Progenitor cell of endocrine pancreas (in vitro differentiated cells): ENCODE measurements around the gene PDZRN4. TPM values are rescaled to one million over a fixed set of nuclear protein-coding genes. Genes with fewer than 3 reads are reported as not detected.

Experiments
- DNase-seq: peaks from one replicate; pipeline ENCODE4 v3.0.0; 2021; ENCODE audit warnings: low spot score; ENCODE audit not compliant: unreplicated experiment
- H3K27ac Mint-ChIP-seq: 2 replicates; pipeline ENCODE4 v1.8.0; 2021; ENCODE audit warnings: mild to moderate bottlenecking, moderate library complexity, mixed read lengths
- H3K27me3 Mint-ChIP-seq: 2 replicates; pipeline ENCODE4 v1.8.0; 2021; ENCODE audit warnings: mixed read lengths
- H3K36me3 Mint-ChIP-seq: 2 replicates; pipeline ENCODE4 v1.8.0; 2022; ENCODE audit warnings: mixed read lengths; ENCODE audit not compliant: insufficient read depth
- H3K4me1 Mint-ChIP-seq: 2 replicates; pipeline ENCODE4 v1.8.0; 2021; ENCODE audit warnings: low read depth, mixed read lengths
- H3K4me3 Mint-ChIP-seq: 2 replicates; pipeline ENCODE4 v1.8.0; 2021; ENCODE audit warnings: low read depth, mild to moderate bottlenecking, moderate library complexity, mixed read lengths
- H3K9me3 Mint-ChIP-seq: 2 replicates; pipeline ENCODE4 v1.8.0; 2021; ENCODE audit warnings: low read depth, mixed read lengths
- total RNA-seq: library from RNA; stranded (reverse); gene quantifications from 2 replicates; pipeline ENCODE4 v1.2.1, GENCODE V29; 2021
- TF ChIP-seq, protein P1 (sequence below): fragments of 200-600 bp; sonication (generic); IDR thresholded peaks from one replicate; pipeline ENCODE4 v1.5.0; 2021; ENCODE audit warnings: antibody characterized with exemption, mild to moderate bottlenecking; ENCODE audit not compliant: unreplicated experiment

The PDZRN4 gene
- total RNA-seq, 1 donor from 2014 or later = 0.12 TPM

DNA sequence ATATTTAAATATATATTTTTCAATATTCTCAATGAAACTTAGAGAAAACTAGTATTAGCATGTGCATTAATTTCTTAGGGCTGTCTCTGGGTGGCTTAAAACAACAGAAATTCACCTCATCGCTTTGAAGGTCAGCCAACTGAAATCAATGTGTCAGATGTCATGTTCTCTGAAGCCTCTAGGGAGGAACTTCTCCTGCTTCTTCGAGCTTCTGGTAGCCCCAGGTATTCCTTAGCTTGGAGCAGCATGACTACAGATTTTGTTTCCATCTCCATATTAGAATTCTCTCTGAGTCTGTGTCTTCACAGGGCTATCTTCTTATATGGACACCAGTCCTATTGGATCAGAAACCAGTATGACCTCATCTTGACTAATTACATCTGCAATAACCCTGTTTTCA lies 221.5 kb downstream of the PDZRN4 start:
- Mint-ChIP-seq H3K4me3 (no peak overlapping the region), H3K36me3 (no peaks in the 10 kb centered on the region), H3K27me3 (no peaks in the 10 kb centered on the region), H3K4me1 (peaks cover 7% of the 10 kb centered on the region), H3K9me3 (peaks cover 9% of the 10 kb centered on the region), H3K27ac (no peak overlapping the region)
- no peak for DNase-seq
- TF ChIP-seq, protein P1, sequence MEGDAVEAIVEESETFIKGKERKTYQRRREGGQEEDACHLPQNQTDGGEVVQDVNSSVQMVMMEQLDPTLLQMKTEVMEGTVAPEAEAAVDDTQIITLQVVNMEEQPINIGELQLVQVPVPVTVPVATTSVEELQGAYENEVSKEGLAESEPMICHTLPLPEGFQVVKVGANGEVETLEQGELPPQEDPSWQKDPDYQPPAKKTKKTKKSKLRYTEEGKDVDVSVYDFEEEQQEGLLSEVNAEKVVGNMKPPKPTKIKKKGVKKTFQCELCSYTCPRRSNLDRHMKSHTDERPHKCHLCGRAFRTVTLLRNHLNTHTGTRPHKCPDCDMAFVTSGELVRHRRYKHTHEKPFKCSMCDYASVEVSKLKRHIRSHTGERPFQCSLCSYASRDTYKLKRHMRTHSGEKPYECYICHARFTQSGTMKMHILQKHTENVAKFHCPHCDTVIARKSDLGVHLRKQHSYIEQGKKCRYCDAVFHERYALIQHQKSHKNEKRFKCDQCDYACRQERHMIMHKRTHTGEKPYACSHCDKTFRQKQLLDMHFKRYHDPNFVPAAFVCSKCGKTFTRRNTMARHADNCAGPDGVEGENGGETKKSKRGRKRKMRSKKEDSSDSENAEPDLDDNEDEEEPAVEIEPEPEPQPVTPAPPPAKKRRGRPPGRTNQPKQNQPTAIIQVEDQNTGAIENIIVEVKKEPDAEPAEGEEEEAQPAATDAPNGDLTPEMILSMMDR = no peak

DNA sequence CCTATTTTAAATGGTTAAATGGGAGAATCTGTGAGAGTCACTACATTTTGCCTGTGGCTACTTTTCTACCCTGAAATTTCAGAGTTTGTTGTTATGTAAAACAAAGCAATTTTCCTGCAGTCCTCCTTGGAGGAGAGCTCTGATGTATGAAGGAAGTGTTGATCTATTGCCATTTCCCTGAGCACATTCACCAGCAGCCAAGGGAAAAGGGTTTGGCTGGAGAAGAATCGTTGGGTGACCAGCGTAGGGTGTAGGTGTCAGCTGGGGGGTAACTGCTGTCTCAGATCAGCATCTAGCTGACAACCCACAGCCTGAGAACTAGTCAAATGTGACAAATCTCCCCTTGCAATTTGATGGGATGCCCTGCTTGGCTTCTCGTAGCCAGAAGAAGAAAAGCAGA lies 230.5 kb downstream of the PDZRN4 start:
- TF ChIP-seq, protein P1 = no peak
- Mint-ChIP-seq H3K27ac (no peak overlapping the region), H3K4me1 (peaks cover 10% of the 10 kb centered on the region), H3K4me3 (no peak overlapping the region), H3K9me3 (peaks cover 4% of the 10 kb centered on the region), H3K27me3 (no peaks in the 10 kb centered on the region), H3K36me3 (no peaks in the 10 kb centered on the region)
- no peak for DNase-seq

- H3K9me3 Mint-ChIP-seq = peaks cover 4% of the 10 kb centered on the region
- TF ChIP-seq, protein P1 = no peak
Measured at GRCh38 chr12:41419131-41419893, 231.2 kb downstream of the PDZRN4 start.

GRCh38 chr12:41424651-41425050 lies 236.5 kb downstream of the PDZRN4 start:
- Mint-ChIP-seq H3K36me3 (no peaks in the 10 kb centered on the region), H3K4me1 (peaks cover 10% of the 10 kb centered on the region), H3K9me3 (peaks cover 4% of the 10 kb centered on the region), H3K27me3 (no peaks in the 10 kb centered on the region), H3K27ac (no peak overlapping the region), H3K4me3 (no peak overlapping the region)
- DNase-seq = no peak
- TF ChIP-seq, protein P1 = no peak

More at GRCh38 chr12:41419131-41419893, 231.2 kb downstream of the PDZRN4 start:
- no peaks in the 10 kb centered on the region for H3K27me3 Mint-ChIP-seq
- no peaks in the 10 kb centered on the region for H3K36me3 Mint-ChIP-seq
- no peak overlapping the region for H3K4me3 Mint-ChIP-seq
- no peak for DNase-seq
- H3K4me1 Mint-ChIP-seq = peaks cover 10% of the 10 kb centered on the region
- H3K27ac Mint-ChIP-seq = peak overlapping the region; percentile 30

DNA sequence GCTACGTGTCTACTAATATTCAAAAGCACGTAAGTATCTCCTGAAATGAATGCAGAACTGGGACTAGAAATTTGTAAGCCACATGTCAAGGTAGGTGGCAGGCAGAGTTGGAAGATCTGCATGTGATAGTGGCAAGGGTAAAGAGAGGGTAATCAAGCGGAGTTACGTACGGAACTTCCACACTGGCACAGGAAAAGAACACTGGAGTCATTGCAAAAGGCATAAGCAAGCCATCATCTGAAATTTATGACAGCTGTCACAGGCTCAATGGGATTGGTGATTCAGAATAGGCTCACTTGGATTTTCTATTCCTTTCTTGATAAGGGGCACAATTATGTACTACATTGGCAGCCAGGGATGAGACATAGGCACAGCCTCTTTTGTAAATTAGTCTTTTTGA lies 245.3 kb downstream of the PDZRN4 start:
- Mint-ChIP-seq H3K27ac (peak overlapping the region; percentile 30), H3K4me1 (peaks cover 2% of the 10 kb centered on the region), H3K4me3 (no peak overlapping the region), H3K27me3 (no peaks in the 10 kb centered on the region), H3K36me3 (no peaks in the 10 kb centered on the region), H3K9me3 (no peaks in the 10 kb centered on the region)
- TF ChIP-seq, protein P1 = no peak
- no peak for DNase-seq
